Bronchial epithelial cell (primary cell): ENCODE data around the gene SCCPDH. TPM values are rescaled to one million over a fixed set of nuclear protein-coding genes. Genes with fewer than 3 reads are reported as not detected.

Source experiments
- DNase-seq: peaks from one replicate; pipeline ENCODE4 v3.0.0-alpha.2; 2010; ENCODE audit warnings: low read depth
- FAIRE-seq: peaks from 2 replicates; lab custom pipeline; 2011; peaks lifted over from hg19 to GRCh38; lab: Jason Lieb, UNC
- H3K27me3 ChIP-seq: 2 replicates; pipeline ENCODE4 v1.5.1; 2011; ENCODE audit warnings: low read length; ENCODE audit not compliant: control insufficient read depth, insufficient read depth
- H3K36me3 ChIP-seq: 2 replicates; pipeline ENCODE4 v1.5.1; 2011; ENCODE audit warnings: low read length; ENCODE audit not compliant: control insufficient read depth, insufficient read depth
- H3K4me3 ChIP-seq: 2 replicates; pipeline ENCODE4 v1.5.1; 2011; ENCODE audit warnings: mild to moderate bottlenecking, low read depth, low read length, control low read depth
- total RNA-seq: library from RNA; depleted of rRNA; stranded (reverse); fragments of >200 nt; gene quantifications from 2 replicates; pipeline ENCODE4 v1.2.1, GENCODE V29; 2014
- TF ChIP-seq, protein P1 (sequence below): IDR thresholded peaks from 2 replicates; pipeline ENCODE4 v1.5.1; 2011; ENCODE audit warnings: mild to moderate bottlenecking, moderate library complexity, low read length, control low read depth, inconsistent platforms; ENCODE audit not compliant: insufficient read depth, severe bottlenecking

SCCPDH gene
- total RNA-seq, 1 donor from 2014 or later = 3.7 TPM

- TF ChIP-seq, protein P1, sequence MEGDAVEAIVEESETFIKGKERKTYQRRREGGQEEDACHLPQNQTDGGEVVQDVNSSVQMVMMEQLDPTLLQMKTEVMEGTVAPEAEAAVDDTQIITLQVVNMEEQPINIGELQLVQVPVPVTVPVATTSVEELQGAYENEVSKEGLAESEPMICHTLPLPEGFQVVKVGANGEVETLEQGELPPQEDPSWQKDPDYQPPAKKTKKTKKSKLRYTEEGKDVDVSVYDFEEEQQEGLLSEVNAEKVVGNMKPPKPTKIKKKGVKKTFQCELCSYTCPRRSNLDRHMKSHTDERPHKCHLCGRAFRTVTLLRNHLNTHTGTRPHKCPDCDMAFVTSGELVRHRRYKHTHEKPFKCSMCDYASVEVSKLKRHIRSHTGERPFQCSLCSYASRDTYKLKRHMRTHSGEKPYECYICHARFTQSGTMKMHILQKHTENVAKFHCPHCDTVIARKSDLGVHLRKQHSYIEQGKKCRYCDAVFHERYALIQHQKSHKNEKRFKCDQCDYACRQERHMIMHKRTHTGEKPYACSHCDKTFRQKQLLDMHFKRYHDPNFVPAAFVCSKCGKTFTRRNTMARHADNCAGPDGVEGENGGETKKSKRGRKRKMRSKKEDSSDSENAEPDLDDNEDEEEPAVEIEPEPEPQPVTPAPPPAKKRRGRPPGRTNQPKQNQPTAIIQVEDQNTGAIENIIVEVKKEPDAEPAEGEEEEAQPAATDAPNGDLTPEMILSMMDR = no peak
- H3K36me3 ChIP-seq = no peaks in the 10 kb centered on the region
- FAIRE-seq (no peak), DNase-seq (no peak)
- H3K4me3 ChIP-seq = no peak overlapping the region
- no peaks in the 10 kb centered on the region for H3K27me3 ChIP-seq
Measured at GRCh38 chr1:246795906-246796694, 71.9 kb downstream of the SCCPDH start.

- no peak for FAIRE-seq
Measured at GRCh38 chr1:246797157-246797556, 72.9 kb downstream of the SCCPDH start.

DNA sequence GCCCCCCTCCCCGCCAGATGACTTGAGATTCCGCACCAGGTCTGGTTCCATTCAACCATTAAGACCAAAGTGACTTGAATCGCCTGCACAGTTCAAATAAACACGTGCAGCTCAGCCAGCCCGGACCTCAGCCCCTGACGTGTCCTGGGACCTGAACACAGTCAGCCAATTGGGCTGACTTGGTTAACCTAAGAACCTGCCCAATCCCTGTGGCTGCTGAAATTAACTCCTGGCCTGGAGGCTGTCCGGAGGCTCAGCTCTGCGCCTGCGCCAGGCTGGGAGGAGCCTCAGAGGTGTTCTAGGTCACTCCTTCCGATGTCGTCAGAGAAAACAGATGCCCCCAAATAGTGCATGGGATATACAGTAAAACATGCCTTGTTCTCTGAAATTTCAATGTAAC lies 73.4 kb downstream of the SCCPDH start:
- Histone ChIP-seq H3K36me3 (no peaks in the 10 kb centered on the region), H3K27me3 (no peaks in the 10 kb centered on the region), H3K4me3 (no peak overlapping the region)
- no peak for DNase-seq
- TF ChIP-seq, protein P1 = no peak
- FAIRE-seq = no peak

More at GRCh38 chr1:246797157-246797556, 72.9 kb downstream of the SCCPDH start:
- no peak overlapping the region for H3K4me3 ChIP-seq
- no peak for DNase-seq
- TF ChIP-seq, protein P1 = no peak
- H3K27me3 ChIP-seq = no peaks in the 10 kb centered on the region
- no peaks in the 10 kb centered on the region for H3K36me3 ChIP-seq

DNA sequence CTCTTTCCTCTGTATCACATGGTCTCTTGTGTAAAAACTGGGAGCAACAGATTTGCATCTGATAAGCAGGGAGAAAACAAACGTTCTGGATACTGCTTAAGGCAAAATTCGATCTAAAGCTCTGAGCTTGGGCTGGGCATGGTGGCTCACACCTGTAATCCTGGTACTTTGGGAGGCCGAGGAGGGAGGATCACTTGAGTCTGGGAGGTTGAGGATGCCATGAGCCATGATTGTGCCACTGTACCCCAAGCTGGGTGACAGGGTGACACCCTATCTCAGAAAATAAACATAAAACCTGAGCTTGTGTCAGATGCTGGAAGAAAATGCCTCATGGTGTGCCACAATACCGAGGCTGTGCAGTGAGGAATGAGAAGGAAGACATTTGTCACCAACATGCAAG lies 73.9 kb downstream of the SCCPDH start:
- Histone ChIP-seq H3K4me3 (no peak overlapping the region), H3K36me3 (no peaks in the 10 kb centered on the region), H3K27me3 (no peaks in the 10 kb centered on the region)
- TF ChIP-seq, protein P1 = no peak
- no peak for FAIRE-seq
- DNase-seq = no peak

GRCh38 chr1:246798606-246799496 lies 74.6 kb downstream of the SCCPDH start:
- no peak for FAIRE-seq
- Histone ChIP-seq H3K4me3 (no peak overlapping the region), H3K27me3 (no peaks in the 10 kb centered on the region), H3K36me3 (no peaks in the 10 kb centered on the region)
- no peak for DNase-seq
- TF ChIP-seq, protein P1 = no peak
